CD14-positive monocyte (primary cell): Measurements from ENCODE around the gene KIF2A. TPM values are rescaled to one million over a fixed set of nuclear protein-coding genes. Genes with fewer than 3 reads are reported as not detected.

ENCODE experiments used
- DNase-seq, 3 donors: peaks; one replicate each; pipeline ENCODE4 v3.0.0-alpha.2; 2011 to 2022
- H2AFZ ChIP-seq: 2 replicates; pipeline ENCODE4 v1.6.0; 2012; ENCODE audit warnings: mild to moderate bottlenecking, low read depth, low read length, inconsistent platforms; ENCODE audit not compliant: insufficient read depth, poor library complexity, severe bottlenecking
- H3K27ac ChIP-seq, 2 donors: 1 replicate in 1 of 2; 2 replicates in 1 of 2; pipeline ENCODE4 v1.5.1; 2012 to 2013; ENCODE audit warnings: low read length in 2 of 2, control low read depth in 1 of 2, inconsistent platforms in 1 of 2, low read depth in 1 of 2, mild to moderate bottlenecking in 1 of 2
- H3K27me3 ChIP-seq, 2 donors: one replicate each; pipeline versions ENCODE4 v1.6.0 to v1.6.1; 2011 to 2013; ENCODE audit warnings: low read length in 2 of 2; ENCODE audit not compliant: control insufficient read depth in 2 of 2, insufficient read depth in 2 of 2
- H3K36me3 ChIP-seq, 2 donors: replicated peaks in 1 of 2; 1 replicate in 1 of 2; 2 replicates in 1 of 2; pipeline versions ENCODE4 v1.5.1 to v1.6.1; 2012 to 2013; ENCODE audit warnings: low read length in 2 of 2, control low read depth in 1 of 2, inconsistent platforms in 1 of 2, mild to moderate bottlenecking in 1 of 2; ENCODE audit not compliant: insufficient read depth in 2 of 2, control insufficient read depth in 1 of 2
- H3K4me1 ChIP-seq, 2 donors: 1 replicate in 1 of 2; 2 replicates in 1 of 2; pipeline versions ENCODE4 v1.5.1 to v1.6.1; 2012 to 2013; ENCODE audit warnings: low read length in 2 of 2, control low read depth in 1 of 2, inconsistent platforms in 1 of 2, mild to moderate bottlenecking in 1 of 2, moderate library complexity in 1 of 2; ENCODE audit not compliant: insufficient read depth in 2 of 2, control insufficient read depth in 1 of 2
- H3K4me2 ChIP-seq: replicated peaks from 2 replicates; pipeline ENCODE3; 2012; ENCODE audit warnings: low read length, moderate library complexity, mild to moderate bottlenecking; ENCODE audit not compliant: poor library complexity, severe bottlenecking; ENCODE audit errors: extremely low read depth
- H3K4me3 ChIP-seq, 3 experiments: fragments of 200-600 bp in 1 of 3; sonication (generic) in 1 of 3; replicated peaks in 1 of 3; 1 replicate in 2 of 3; 2 replicates in 1 of 3; pipeline ENCODE4 v1.5.1; 2011 to 2013; ENCODE audit warnings: low read length in 3 of 3, mild to moderate bottlenecking in 3 of 3, control low read depth in 2 of 3, low read depth in 2 of 3, inconsistent platforms in 1 of 3, moderate library complexity in 1 of 3
- H3K79me2 ChIP-seq: 2 replicates; pipeline ENCODE4 v1.6.0; 2012; ENCODE audit warnings: mild to moderate bottlenecking, control low read depth, inconsistent platforms, low read length, moderate library complexity; ENCODE audit not compliant: insufficient read depth
- H3K9ac ChIP-seq: 2 replicates; pipeline ENCODE4 v1.6.0; 2017; ENCODE audit warnings: low read length, mild to moderate bottlenecking; ENCODE audit not compliant: insufficient read depth, poor library complexity, severe bottlenecking
- H3K9me3 ChIP-seq, 2 donors: replicated peaks in 1 of 2; 1 replicate in 1 of 2; 2 replicates in 1 of 2; pipeline versions ENCODE4 v1.5.1 to v1.6.1; 2012 to 2013; ENCODE audit warnings: low read length in 2 of 2, control low read depth in 1 of 2; ENCODE audit not compliant: control insufficient read depth in 1 of 2, insufficient read depth in 1 of 2
- H4K20me1 ChIP-seq: 2 replicates; pipeline ENCODE4 v1.6.0; 2012; ENCODE audit warnings: mild to moderate bottlenecking, low read length, control low read depth, moderate library complexity; ENCODE audit not compliant: insufficient read depth
- H3K27ac Mint-ChIP-seq, 7 donors: one replicate each; pipeline ENCODE4 v1.8.0; 2020; ENCODE audit warnings: mild to moderate bottlenecking in 7 of 7, mixed read lengths in 7 of 7, moderate library complexity in 6 of 7, inconsistent platforms in 2 of 7
- H3K27me3 Mint-ChIP-seq, 3 donors: one replicate each; pipeline ENCODE4 v1.8.0; 2021 to 2022; ENCODE audit warnings: low read depth in 3 of 3, mild to moderate bottlenecking in 3 of 3, mixed read lengths in 3 of 3, moderate library complexity in 3 of 3, inconsistent platforms in 1 of 3
- H3K36me3 Mint-ChIP-seq, 2 donors: one replicate each; pipeline ENCODE4 v1.8.0; 2020; ENCODE audit warnings: mixed read lengths in 2 of 2, inconsistent platforms in 1 of 2, mild to moderate bottlenecking in 1 of 2
- H3K4me1 Mint-ChIP-seq: one replicate; pipeline ENCODE4 v1.8.0; 2020; ENCODE audit warnings: mild to moderate bottlenecking, mixed read lengths
- H3K4me3 Mint-ChIP-seq, 2 donors: one replicate each; pipeline ENCODE4 v1.8.0; 2020; ENCODE audit warnings: mild to moderate bottlenecking in 2 of 2, mixed read lengths in 2 of 2, moderate library complexity in 1 of 2
- H3K9me3 Mint-ChIP-seq, 7 donors: one replicate each; pipeline ENCODE4 v1.8.0; 2020 to 2022; ENCODE audit warnings: mixed read lengths in 7 of 7, mild to moderate bottlenecking in 6 of 7, moderate library complexity in 6 of 7, inconsistent platforms in 2 of 7
- CTCF ChIP-seq: fragments of 200-600 bp; IDR thresholded peaks from one replicate; pipeline ENCODE4 v1.8.0; 2022; ENCODE audit warnings: antibody characterized with exemption, mild to moderate bottlenecking
- WGBS: methylation state at CpG from one replicate; pipeline ENCODE4 v1.1.5; 2013; ENCODE audit warnings: missing lambda C conversion rate; ENCODE audit not compliant: insufficient coverage; 5-methylcytosine and 5-hydroxymethylcytosine counted together
- intact Hi-C, 2 donors: fragments of 100-400 bp; cut with micrococcal nuclease; formaldehyde crosslinking; loops; one replicate each; pipeline versions ENCODE4 v1.15.0 to v1.15.1; 2023
- polyA plus RNA-seq, 3 donors: library from polyadenylated mRNA; depleted of rRNA in 1 of 3; unstranded in 2 of 3; stranded (reverse) in 1 of 3; fragments of 300-500 nt in 2 of 3; fragments of >200 nt in 1 of 3; fragmentation: Illumina TruSeq in 2 of 3; gene quantifications; 1 replicate in 2 of 3; 2 replicates in 1 of 3; pipeline ENCODE4 v1.2.3, GENCODE V29; 2012 to 2021

KIF2A gene
- polyA plus RNA-seq, 3 donors, result 9.7 to 24.6 (median 21.7) TPM

GRCh38 chr5:62347928-62348327, 41.9 kb downstream of the KIF2A start:
- no peaks in the 10 kb centered on the region for H3K9me3 ChIP-seq
- Mint-ChIP-seq H3K9me3 (no peaks in the 10 kb centered on the region), H3K4me3 (no peak overlapping the region), H3K36me3 (peaks cover 26 to 41% of the 10 kb centered on the region in 2 donors), H3K27me3 (peaks cover 0 to 3% (median 0%) of the 10 kb centered on the region in 3 donors), H3K4me1 (peaks cover 2% of the 10 kb centered on the region), H3K27ac (no peak overlapping the region)
- no peaks in the 10 kb centered on the region for H3K4me1 ChIP-seq
- no peak overlapping the region for H3K9ac ChIP-seq
- no peak overlapping the region for H2AFZ ChIP-seq
- peaks cover 6% of the 10 kb centered on the region for H4K20me1 ChIP-seq
- no peak for TF ChIP-seq CTCF
- no peak overlapping the region for H3K27ac ChIP-seq
- peaks cover 32 to 58% of the 10 kb centered on the region in 2 donors for H3K36me3 ChIP-seq
- intact Hi-C loops, result no loop called here
- no peak for DNase-seq
- WGBS, result no CpG with 5 or more reads among the region's 1 CpG
- H3K4me3 ChIP-seq, result no peak overlapping the region
- no peaks in the 10 kb centered on the region for H3K27me3 ChIP-seq
- H3K79me2 ChIP-seq, result peaks cover 38% of the 10 kb centered on the region
- H3K4me2 ChIP-seq, result no peak overlapping the region

- intact Hi-C loops, result no loop called here
- Histone ChIP-seq H3K9me3 (no peaks in the 10 kb centered on the region), H3K4me3 (no peak overlapping the region), H3K27me3 (no peaks in the 10 kb centered on the region), H3K9ac (no peak overlapping the region), H2AFZ (no peak overlapping the region), H3K27ac (no peak overlapping the region), H3K4me2 (no peak overlapping the region), H4K20me1 (no peaks in the 10 kb centered on the region), H3K79me2 (peaks cover 29% of the 10 kb centered on the region), H3K4me1 (no peaks in the 10 kb centered on the region), H3K36me3 (peaks cover 36 to 64% of the 10 kb centered on the region in 2 donors)
- peaks cover 29 to 39% of the 10 kb centered on the region in 2 donors for H3K36me3 Mint-ChIP-seq
- H3K4me3 Mint-ChIP-seq, result no peak overlapping the region
- H3K4me1 Mint-ChIP-seq, result no peaks in the 10 kb centered on the region
- WGBS, result no CpG with 5 or more reads among the region's 1 CpG
- DNase-seq, result no peak
- no peak overlapping the region for H3K27ac Mint-ChIP-seq
- H3K27me3 Mint-ChIP-seq, result peaks cover 0 to 3% (median 0%) of the 10 kb centered on the region in 3 donors
- no peak for TF ChIP-seq CTCF
- no peaks in the 10 kb centered on the region for H3K9me3 Mint-ChIP-seq
Measured at GRCh38 chr5:62348723-62349481, 42.9 kb downstream of the KIF2A start.
